H1 (cell line): ENCODE data around the gene PRXL2B. TPM values are rescaled to one million over a fixed set of nuclear protein-coding genes. Genes with fewer than 3 reads are reported as not detected.
A peak's percentile ranks its signal among the peaks of the same experiment; 100 is the strongest.

Experiments
- CTCF ChIA-PET: fragments of 300-600 bp; sonication (Branson Sonifier 250); formaldehyde crosslinking; loops from one replicate; lab custom pipeline; 2021; ENCODE audit not compliant: partially characterized antibody; lab: Charles Lee
- POLR2A ChIA-PET: fragments of 300-600 bp; sonication (Branson Sonifier 250); formaldehyde crosslinking; loops from one replicate; lab custom pipeline; 2021; ENCODE audit warnings: inconsistent platforms; ENCODE audit not compliant: partially characterized antibody; lab: Charles Lee
- DNase-seq, 2 experiments: peaks; one replicate each; pipeline versions ENCODE4 v3.0.0 to v3.0.0-alpha.2; 2010 to 2022; ENCODE audit warnings: low spot score in 2 of 2, low read depth in 1 of 2, mixed read lengths in 1 of 2
- FAIRE-seq: peaks from 2 replicates; lab custom pipeline; 2011; peaks lifted over from hg19 to GRCh38; lab: Jason Lieb, UNC
- H2AFZ ChIP-seq: 2 replicates; pipeline ENCODE4 v1.8.1; 2012; ENCODE audit warnings: low read length, inconsistent platforms
- H2AK5ac ChIP-seq: 2 replicates; pipeline ENCODE4 v1.6.1; 2013; ENCODE audit warnings: low read depth, low read length
- H2BK120ac ChIP-seq: replicated peaks from 2 replicates; pipeline ENCODE3; 2013; ENCODE audit warnings: low read depth, low read length, inconsistent platforms
- H2BK12ac ChIP-seq: 2 replicates; pipeline ENCODE4 v1.6.1; 2013; ENCODE audit warnings: low read depth, low read length
- H2BK15ac ChIP-seq: 2 replicates; pipeline ENCODE4 v1.6.1; 2013; ENCODE audit warnings: low read length
- H2BK20ac ChIP-seq: 2 replicates; pipeline ENCODE4 v1.6.1; 2013; ENCODE audit warnings: low read length
- H2BK5ac ChIP-seq: 2 replicates; pipeline ENCODE4 v1.6.1; 2013; ENCODE audit warnings: low read depth, low read length
- H3K14ac ChIP-seq: 2 replicates; pipeline ENCODE4 v1.6.1; 2013; ENCODE audit warnings: inconsistent platforms; ENCODE audit not compliant: insufficient read length
- H3K18ac ChIP-seq: 2 replicates; pipeline ENCODE4 v1.6.1; 2013; ENCODE audit warnings: low read length; ENCODE audit errors: extremely low read depth
- H3K23ac ChIP-seq: 2 replicates; pipeline ENCODE4 v1.6.1; 2013; ENCODE audit warnings: inconsistent platforms; ENCODE audit not compliant: insufficient read length
- H3K23me2 ChIP-seq: 2 replicates; pipeline ENCODE4 v1.6.1; 2013; ENCODE audit warnings: low read depth, low read length
- H3K27ac ChIP-seq: 2 replicates; pipeline ENCODE4 v1.6.1; 2011; ENCODE audit warnings: low read depth, low read length, inconsistent platforms
- H3K27me3 ChIP-seq, 4 experiments: replicated peaks in 1 of 4; 1 replicate in 1 of 4; 2 replicates in 3 of 4; pipeline versions ENCODE4 v1.6.1 to v1.8.1; 2011 to 2013; ENCODE audit warnings: low read length in 3 of 4, mild to moderate bottlenecking in 3 of 4, inconsistent platforms in 2 of 4, mixed read lengths in 2 of 4, moderate library complexity in 1 of 4; ENCODE audit not compliant: control insufficient read depth in 3 of 4, insufficient read depth in 3 of 4; ENCODE audit errors: extremely low read depth in 1 of 4
- H3K36me3 ChIP-seq, 4 experiments: 2 replicates each; pipeline versions ENCODE4 v1.6.1 to v1.8.1; 2011 to 2013; ENCODE audit warnings: mild to moderate bottlenecking in 4 of 4, low read length in 3 of 4, moderate library complexity in 2 of 4, control low read depth in 1 of 4, inconsistent platforms in 1 of 4; ENCODE audit not compliant: insufficient read depth in 4 of 4, control insufficient read depth in 2 of 4
- H3K4ac ChIP-seq: replicated peaks from 2 replicates; pipeline ENCODE3; 2013; ENCODE audit warnings: low read length, low read depth, mixed read lengths, inconsistent platforms; ENCODE audit not compliant: insufficient read length
- H3K4me1 ChIP-seq, 4 experiments: replicated peaks in 1 of 4; 1 replicate in 1 of 4; 2 replicates in 3 of 4; pipeline versions ENCODE4 v1.6.1 to v1.8.1; 2011 to 2013; ENCODE audit warnings: low read length in 3 of 4, inconsistent platforms in 2 of 4, mixed read lengths in 1 of 4; ENCODE audit not compliant: insufficient read depth in 4 of 4, control insufficient read depth in 3 of 4
- H3K4me2 ChIP-seq, 2 experiments: 2 replicates each; pipeline versions ENCODE4 v1.6.1 to v1.8.1; 2011 to 2013; ENCODE audit warnings: low read depth in 2 of 2, low read length in 2 of 2, control low read depth in 1 of 2, inconsistent platforms in 1 of 2, mild to moderate bottlenecking in 1 of 2; ENCODE audit not compliant: insufficient read depth in 1 of 2
- H3K4me3 ChIP-seq, 4 experiments: fragments of 200-600, 300-600 bp in 1 of 4; sonication (generic), shearing (Covaris generic), sonication (Bioruptor Twin) in 1 of 4; 2 replicates each; pipeline versions ENCODE4 v1.5.1 to v1.8.1; 2011 to 2016; ENCODE audit warnings: low read length in 4 of 4, low read depth in 3 of 4, control low read depth in 2 of 4, inconsistent platforms in 2 of 4, mild to moderate bottlenecking in 2 of 4, mixed read lengths in 1 of 4, moderate library complexity in 1 of 4; ENCODE audit not compliant: insufficient read depth in 2 of 4; ENCODE audit errors: extremely low read depth in 1 of 4
- H3K56ac ChIP-seq: replicated peaks from 2 replicates; pipeline ENCODE3; 2013; ENCODE audit warnings: low read depth, mild to moderate bottlenecking, mixed read lengths, low read length, inconsistent platforms; ENCODE audit not compliant: insufficient read length
- H3K79me1 ChIP-seq: 2 replicates; pipeline ENCODE4 v1.6.1; 2013; ENCODE audit warnings: low read depth, low read length, control low read depth
- H3K79me2 ChIP-seq, 2 experiments: 2 replicates each; pipeline versions ENCODE4 v1.6.1 to v1.8.1; 2012 to 2013; ENCODE audit warnings: low read length in 2 of 2, mild to moderate bottlenecking in 2 of 2, inconsistent platforms in 1 of 2; ENCODE audit not compliant: insufficient read depth in 2 of 2, control insufficient read depth in 1 of 2
- H3K9ac ChIP-seq, 4 experiments: replicated peaks in 1 of 4; 1 replicate in 1 of 4; 2 replicates in 3 of 4; pipeline versions ENCODE4 v1.6.1 to v1.8.1; 2011 to 2013; ENCODE audit warnings: low read depth in 3 of 4, low read length in 3 of 4, control low read depth in 2 of 4, mild to moderate bottlenecking in 2 of 4, moderate library complexity in 2 of 4, inconsistent platforms in 1 of 4; ENCODE audit errors: extremely low read depth in 1 of 4
- H3K9me3 ChIP-seq, 2 experiments: 2 replicates each; pipeline versions ENCODE4 v1.6.1 to v1.8.1; 2012 to 2013; ENCODE audit warnings: mild to moderate bottlenecking in 2 of 2, moderate library complexity in 2 of 2, control low read depth in 1 of 2, inconsistent platforms in 1 of 2, low read depth in 1 of 2, low read length in 1 of 2, mixed read lengths in 1 of 2; ENCODE audit not compliant: insufficient read depth in 2 of 2
- H4K20me1 ChIP-seq, 2 experiments: replicated peaks in 1 of 2; 2 replicates each; pipeline versions ENCODE3 to v1.8.1; 2011 to 2013; ENCODE audit warnings: inconsistent platforms in 2 of 2, low read length in 2 of 2, mild to moderate bottlenecking in 1 of 2; ENCODE audit not compliant: insufficient read depth in 2 of 2, control insufficient read depth in 1 of 2
- H4K5ac ChIP-seq: 2 replicates; pipeline ENCODE4 v1.6.1; 2013; ENCODE audit warnings: low read length, low read depth, mixed read lengths, inconsistent platforms; ENCODE audit not compliant: insufficient read length
- H4K8ac ChIP-seq: 2 replicates; pipeline ENCODE4 v1.8.0; 2013; ENCODE audit warnings: mild to moderate bottlenecking, moderate library complexity, low read length, inconsistent platforms; ENCODE audit not compliant: insufficient read depth; ENCODE audit errors: extremely low read depth
- H4K91ac ChIP-seq: replicated peaks from 2 replicates; pipeline ENCODE3; 2013; ENCODE audit warnings: low read length, mixed read lengths, inconsistent platforms; ENCODE audit not compliant: insufficient read length
- GABPA ChIP-seq: IDR thresholded peaks from 2 replicates; pipeline ENCODE4 v1.6.1; 2011; ENCODE audit warnings: mild to moderate bottlenecking, low read length, moderate library complexity, borderline replicate concordance; ENCODE audit not compliant: insufficient read depth
- HDAC2 ChIP-seq, 2 experiments: fragments of 300-600 bp in 1 of 2; sonication (generic) in 1 of 2; IDR thresholded peaks; 2 replicates each; pipeline ENCODE4 v1.6.1; 2011 to 2012; ENCODE audit warnings: low read depth in 2 of 2, low read length in 2 of 2, mild to moderate bottlenecking in 2 of 2, moderate library complexity in 2 of 2, borderline replicate concordance in 1 of 2, inconsistent platforms in 1 of 2
- KDM5A ChIP-seq: fragments of 200-600 bp; IDR thresholded peaks from 2 replicates; pipeline ENCODE4 v1.7.1; 2012; ENCODE audit warnings: mild to moderate bottlenecking, low read length, inconsistent platforms, mixed read lengths
- NANOG ChIP-seq: IDR thresholded peaks from 2 replicates; pipeline ENCODE4 v1.6.1; 2011; ENCODE audit warnings: low read length, low read depth, mild to moderate bottlenecking, inconsistent platforms; ENCODE audit not compliant: insufficient read depth, poor library complexity, severe bottlenecking
- POLR2A ChIP-seq, 2 experiments: IDR thresholded peaks; 1 replicate in 1 of 2; 2 replicates in 1 of 2; pipeline ENCODE4 v1.6.1; 2011; ENCODE audit warnings: low read depth in 2 of 2, low read length in 2 of 2, mild to moderate bottlenecking in 2 of 2; ENCODE audit errors: control extremely low read depth in 1 of 2
- RFX5 ChIP-seq: IDR thresholded peaks from 2 replicates; pipeline ENCODE4 v1.6.1; 2011; ENCODE audit warnings: low read depth, low read length, improper control_type of control experiment, borderline replicate concordance
- RXRA ChIP-seq: IDR thresholded peaks from 2 replicates; pipeline ENCODE4 v1.6.1; 2011; ENCODE audit warnings: low read depth, mild to moderate bottlenecking, low read length, moderate library complexity; ENCODE audit not compliant: insufficient read depth
- SRF ChIP-seq: IDR thresholded peaks from 2 replicates; pipeline ENCODE4 v1.6.1; 2011; ENCODE audit warnings: mild to moderate bottlenecking, low read depth, low read length, moderate library complexity
- WGBS, 2 experiments: shearing (Covaris generic) in 1 of 2; methylation state at CpG; one replicate each; pipeline versions ENCODE4 v1.1.6 to v1.1.7; 2013 to 2015; ENCODE audit warnings: low lambda C conversion rate in 2 of 2, mixed read lengths in 2 of 2, inconsistent platforms in 1 of 2, low coverage in 1 of 2, missing lambda C conversion rate in 1 of 2; ENCODE audit not compliant: insufficient replicate concordance in 2 of 2, insufficient coverage in 1 of 2, insufficient read length in 1 of 2; ENCODE audit errors: extremely low coverage in 1 of 2, missing lambda C conversion rate in 1 of 2; 5-methylcytosine and 5-hydroxymethylcytosine counted together
- polyA plus RNA-seq, 7 experiments: library from polyadenylated mRNA; depleted of rRNA in 3 of 7; stranded (reverse) in 5 of 7; unstranded in 2 of 7; fragments of >200 nt in 5 of 7; fragments of 200-250 nt in 2 of 7; gene quantifications; 1 replicate in 5 of 7; 2 replicates in 1 of 7; 4 replicates in 1 of 7; pipeline versions ENCODE4 v1.2.1 to v1.2.3, GENCODE V29; 2011 to 2013; ENCODE audit warnings: missing spikeins in 2 of 7, mixed read lengths in 2 of 7
- total RNA-seq: library from RNA; stranded (reverse); fragmentation: NEBNext Ultra II Directional; extraction: Animal tissue kit (Norgen Biotek cat#: 25700); gene quantifications from 2 replicates; pipeline ENCODE4 v1.2.1, GENCODE V29; 2021
- TF ChIP-seq, protein P1 (sequence below), 3 experiments: IDR thresholded peaks; 1 replicate in 2 of 3; 2 replicates in 1 of 3; pipeline versions ENCODE4 v1.5.1 to v1.6.1; 2011; ENCODE audit warnings: low read length in 3 of 3, mild to moderate bottlenecking in 3 of 3, inconsistent platforms in 2 of 3, low read depth in 1 of 3, moderate library complexity in 1 of 3; ENCODE audit not compliant: insufficient read depth in 1 of 3; ENCODE audit errors: control extremely low read depth in 1 of 3

Gene PRXL2B
- total and polyA plus RNA-seq, 2 of the 8 experiments (the other 6 are each of a cell fraction or from before 2014, with no cell fraction given) = 35.3 to 46.0 TPM

- H3K27me3 ChIP-seq = peaks cover 22 to 52% (median 36%) of the 10 kb centered on the region in 4 experiments
- DNase-seq = no peak
- no peak overlapping the region for H3K14ac ChIP-seq
- H3K36me3 ChIP-seq = no peaks in the 10 kb centered on the region
- no peak overlapping the region for H2BK120ac ChIP-seq
- H4K91ac ChIP-seq = no peak overlapping the region
- H3K23ac ChIP-seq = no peak overlapping the region
- H4K5ac ChIP-seq = no peak overlapping the region
- H3K9ac ChIP-seq = no peak overlapping the region
- H2AFZ ChIP-seq = no peak overlapping the region
- no peaks in the 10 kb centered on the region for H3K79me2 ChIP-seq
- H3K23me2 ChIP-seq = peaks cover 6% of the 10 kb centered on the region
- ChIA-PET POLR2A (interaction anchor here (1.0 kb wide), 1 partner anchor 42 kb away, joined by 4 read pairs; no protein-coding TSS in a partner anchor), CTCF (no interaction called here)
- no peak overlapping the region for H2BK12ac ChIP-seq
- no peak overlapping the region for H3K56ac ChIP-seq
- H3K27ac ChIP-seq = no peak overlapping the region
- peaks cover 0 to 4% of the 10 kb centered on the region in 2 experiments; a peak in 1 of 4 replicates for H3K9me3 ChIP-seq
- H2BK5ac ChIP-seq = no peak overlapping the region
- H3K18ac ChIP-seq = no peak overlapping the region
- H3K4me1 ChIP-seq = peaks cover 0 to 18% (median 10%) of the 10 kb centered on the region in 4 experiments; a peak in 5 of 7 replicates
- no peak overlapping the region for H2AK5ac ChIP-seq
- no peak for TF ChIP-seq HDAC2 (IDR thresholded peaks at IDR 0.05; ENCODE audit: borderline replicate concordance in 1 of 2, low read depth in 2 of 2, low read length in 2 of 2)
- TF ChIP-seq, protein P1, sequence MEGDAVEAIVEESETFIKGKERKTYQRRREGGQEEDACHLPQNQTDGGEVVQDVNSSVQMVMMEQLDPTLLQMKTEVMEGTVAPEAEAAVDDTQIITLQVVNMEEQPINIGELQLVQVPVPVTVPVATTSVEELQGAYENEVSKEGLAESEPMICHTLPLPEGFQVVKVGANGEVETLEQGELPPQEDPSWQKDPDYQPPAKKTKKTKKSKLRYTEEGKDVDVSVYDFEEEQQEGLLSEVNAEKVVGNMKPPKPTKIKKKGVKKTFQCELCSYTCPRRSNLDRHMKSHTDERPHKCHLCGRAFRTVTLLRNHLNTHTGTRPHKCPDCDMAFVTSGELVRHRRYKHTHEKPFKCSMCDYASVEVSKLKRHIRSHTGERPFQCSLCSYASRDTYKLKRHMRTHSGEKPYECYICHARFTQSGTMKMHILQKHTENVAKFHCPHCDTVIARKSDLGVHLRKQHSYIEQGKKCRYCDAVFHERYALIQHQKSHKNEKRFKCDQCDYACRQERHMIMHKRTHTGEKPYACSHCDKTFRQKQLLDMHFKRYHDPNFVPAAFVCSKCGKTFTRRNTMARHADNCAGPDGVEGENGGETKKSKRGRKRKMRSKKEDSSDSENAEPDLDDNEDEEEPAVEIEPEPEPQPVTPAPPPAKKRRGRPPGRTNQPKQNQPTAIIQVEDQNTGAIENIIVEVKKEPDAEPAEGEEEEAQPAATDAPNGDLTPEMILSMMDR (IDR thresholded peaks at IDR 0.05; ENCODE audit: control extremely low read depth in 1 of 3, insufficient read depth in 1 of 3, low read depth in 1 of 3, low read length in 3 of 3) = no peak
- no peak for TF ChIP-seq POLR2A (IDR thresholded peaks at IDR 0.05; ENCODE audit: control extremely low read depth in 1 of 2, low read depth in 2 of 2, low read length in 2 of 2)
- no peak for TF ChIP-seq GABPA
- no peak for TF ChIP-seq NANOG
- no peak for TF ChIP-seq RXRA
- TF ChIP-seq SRF = no peak
- no peak for TF ChIP-seq KDM5A
- no peak for TF ChIP-seq RFX5
- H3K4me2 ChIP-seq = peak overlapping the region; percentile 66 to 84; a peak in 1 of 4 replicates
- WGBS, 2 experiments = 62% methylated on average over 5 of the region's 6 CpGs; no CpG with 5 or more reads in 1 of the 2 experiments
- H3K4ac ChIP-seq = peak overlapping the region; percentile 53
- no peak overlapping the region for H2BK15ac ChIP-seq
- FAIRE-seq = no peak
- H3K4me3 ChIP-seq = peak overlapping the region in 1 of 4 experiments; percentile 64; a peak in 1 of 8 replicates
- H4K8ac ChIP-seq = no peak overlapping the region
- H4K20me1 ChIP-seq = peaks cover 0 to 11% of the 10 kb centered on the region in 2 experiments
- H3K79me1 ChIP-seq = no peaks in the 10 kb centered on the region
- H2BK20ac ChIP-seq = no peak overlapping the region
Measured at GRCh38 chr1:2627746-2628145, 41.2 kb downstream of the PRXL2B start.
